GM10266 (cell line): ENCODE measurements around the gene GPSM3.

Experiments
- DNase-seq: peaks from one replicate; pipeline ENCODE4 v3.0.0; 2012; ENCODE audit errors: extremely low spot score
- CTCF ChIP-seq: IDR thresholded peaks from 2 replicates; pipeline ENCODE4 v1.5.1; 2012; ENCODE audit warnings: mild to moderate bottlenecking, low read depth; ENCODE audit not compliant: control insufficient read depth, insufficient read depth; ENCODE audit errors: missing control alignments

The GPSM3 gene

GRCh38 chr6:32156891-32157290, 35.6 kb downstream of the GPSM3 start:
- DNase-seq, result no peak
- TF ChIP-seq CTCF, result no peak

GRCh38 chr6:32154514-32155161, 37.8 kb downstream of the GPSM3 start:
- DNase-seq, result peak; percentile 88
- peak; percentile 70 for TF ChIP-seq CTCF

- DNase-seq, result peak; percentile 76
- no peak for TF ChIP-seq CTCF
Measured at GRCh38 chr6:32153564-32154513, 38.6 kb downstream of the GPSM3 start, which contains the start of gene PPT2. Gene PPT2, plus strand, starts transcription at chr6:32154141. Its CDS starts 454 bp downstream, at chr6:32154595.

GRCh38 chr6:32152769-32153563, 39.5 kb downstream of the GPSM3 start:
- no peak for DNase-seq
- TF ChIP-seq CTCF, result no peak

- DNase-seq, result no peak
- no peak for TF ChIP-seq CTCF
Measured at GRCh38 chr6:32151863-32152768, 40.3 kb downstream of the GPSM3 start, which contains the start of gene PRRT1. Gene PRRT1, minus strand, starts transcription at chr6:32151939. Its CDS starts 112 bp downstream, at chr6:32151827.

GRCh38 chr6:32151181-32151862, 41.1 kb downstream of the GPSM3 start:
- DNase-seq, result no peak
- TF ChIP-seq CTCF, result no peak
